Thyroid gland (tissue), 4 donors: ENCODE data around the gene EIF2S2. TPM values are rescaled to one million over a fixed set of nuclear protein-coding genes. Genes with fewer than 3 reads are reported as not detected.
"Not testable (repeated sequence)": the region's sequence is repeated elsewhere in the genome, so short reads cannot be mapped to it uniquely, and the experiment has no call there.

Experiments
- DNase-seq, 2 donors: peaks; one replicate each; pipeline ENCODE4 v3.0.0-alpha.2; 2019
- H3K27ac ChIP-seq, 3 donors: fragments of 200-600 bp; sonication (generic); 1 replicate in 2 of 3; 2 replicates in 1 of 3; pipeline ENCODE4 v1.5.1; 2016 to 2019; ENCODE audit warnings: mild to moderate bottlenecking in 1 of 3, moderate library complexity in 1 of 3
- H3K27me3 ChIP-seq: fragments of 200-600 bp; sonication (generic); one replicate; pipeline ENCODE4 v1.5.1; 2019
- H3K36me3 ChIP-seq, 2 donors: fragments of 200-600 bp; sonication (generic); one replicate each; pipeline ENCODE4 v1.5.1; 2016 to 2019
- H3K4me1 ChIP-seq, 2 donors: fragments of 200-600 bp; sonication (generic); one replicate each; pipeline ENCODE4 v1.5.1; 2017 to 2019
- H3K4me3 ChIP-seq, 3 donors: fragments of 200-600 bp; sonication (generic); replicated peaks in 1 of 3; 1 replicate in 2 of 3; 2 replicates in 1 of 3; pipeline ENCODE4 v1.5.1; 2016; ENCODE audit warnings: mild to moderate bottlenecking in 1 of 3
- H3K9me3 ChIP-seq: fragments of 200-600 bp; sonication (generic); one replicate; pipeline ENCODE4 v1.5.1; 2017
- CTCF ChIP-seq, 6 experiments: fragments of 200-600 bp in 3 of 6; fragments of 450-650 bp in 3 of 6; sonication (generic) in 3 of 6; IDR thresholded peaks; one replicate each; pipeline ENCODE4 v1.5.1; 2016 to 2019; ENCODE audit warnings: antibody characterized with exemption in 6 of 6, mild to moderate bottlenecking in 2 of 6, inconsistent platforms in 1 of 6, moderate library complexity in 1 of 6
- POLR2A ChIP-seq, 2 donors: fragments of 450-650 bp; IDR thresholded peaks; one replicate each; pipeline ENCODE4 v1.6.1; 2017; ENCODE audit warnings: antibody characterized with exemption in 2 of 2, mild to moderate bottlenecking in 2 of 2, moderate library complexity in 1 of 2
- WGBS, 2 donors: methylation state at CpG; one replicate each; pipeline ENCODE4 v1.1.5; 2017; 5-methylcytosine and 5-hydroxymethylcytosine counted together
- intact Hi-C: fragments of 100-400 bp; cut with DNase I; formaldehyde crosslinking; loops from one replicate; pipeline ENCODE4 v1.15.1; 2023
- total RNA-seq, 4 donors: library from RNA; depleted of rRNA; stranded (reverse); fragments of >200 nt; gene quantifications; one replicate each; pipeline ENCODE4 v1.2.3, GENCODE V29; 2016

Gene EIF2S2
- total RNA-seq, 4 donors from 2014 or later, result 34.1 to 50.5 (median 42.6) TPM

DNA sequence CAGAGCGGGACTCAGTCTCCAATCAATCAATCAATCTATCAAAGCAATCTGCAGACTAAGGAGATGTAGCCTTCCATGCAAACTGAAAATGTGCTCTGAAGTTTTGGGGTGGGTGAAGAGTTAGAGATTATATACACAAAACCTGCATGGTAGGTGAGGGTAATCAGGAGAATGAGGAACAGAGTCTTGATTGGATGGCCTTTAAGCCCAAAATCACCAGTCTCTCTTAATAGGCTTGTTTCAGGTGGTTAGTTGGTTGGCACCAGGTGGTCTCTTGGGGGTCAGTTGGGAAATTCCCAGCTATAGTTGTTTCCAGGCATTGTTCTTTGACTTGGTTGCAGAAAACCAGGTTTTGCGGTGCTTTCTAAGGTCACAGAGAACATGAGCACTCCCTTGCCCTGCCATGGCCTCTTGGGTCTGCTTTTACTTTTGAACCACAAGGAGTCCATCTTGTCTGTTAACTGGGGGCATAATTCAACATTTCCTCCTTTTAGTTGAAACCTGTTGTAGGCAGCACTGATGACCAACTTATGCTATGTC lies 33.3 kb upstream of the EIF2S2 start:
- WGBS, 2 donors, result 86 to 90% methylated on average over 2 of the region's 2 CpGs
- intact Hi-C loops, result no loop called here
- Histone ChIP-seq H3K4me1 (no peaks in the 10 kb centered on the region), H3K27ac (no peak overlapping the region), H3K36me3 (no peaks in the 10 kb centered on the region), H3K9me3 (no peaks in the 10 kb centered on the region), H3K4me3 (no peak overlapping the region), H3K27me3 (no peaks in the 10 kb centered on the region)
- TF ChIP-seq POLR2A (IDR thresholded peaks at IDR 0.05), result no peak
- no peak for TF ChIP-seq CTCF (IDR thresholded peaks at IDR 0.05)
- no peak for DNase-seq

DNA sequence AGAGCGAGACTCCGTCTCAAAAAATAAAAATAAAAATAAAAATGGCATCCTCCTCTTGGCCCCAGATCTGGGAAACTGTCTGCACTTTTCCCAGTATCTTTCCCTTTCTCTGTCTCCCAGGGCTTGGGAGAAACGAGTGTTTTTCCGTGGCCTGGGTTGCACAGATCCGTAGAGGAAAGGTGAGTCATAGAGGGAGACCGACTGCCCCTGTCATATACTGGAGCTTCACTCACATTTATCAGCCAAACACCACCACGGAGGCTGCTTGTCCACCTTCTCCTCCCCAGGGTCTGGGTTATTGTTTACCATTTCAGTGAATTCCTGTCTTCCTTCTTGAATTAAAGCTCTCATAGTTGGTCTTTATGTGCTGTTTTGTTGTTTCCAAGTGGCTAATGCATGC lies 31.9 kb upstream of the EIF2S2 start:
- Histone ChIP-seq H3K27me3 (no peaks in the 10 kb centered on the region), H3K4me3 (no peak overlapping the region), H3K4me1 (no peaks in the 10 kb centered on the region), H3K27ac (no peak overlapping the region), H3K36me3 (no peaks in the 10 kb centered on the region), H3K9me3 (no peaks in the 10 kb centered on the region)
- no peak for DNase-seq
- intact Hi-C loops, result no loop called here
- 73 to 75% methylated on average over 7 of the region's 7 CpGs for WGBS, 2 donors
- TF ChIP-seq POLR2A (IDR thresholded peaks at IDR 0.05) (no peak), CTCF (IDR thresholded peaks at IDR 0.05) (no peak)

DNA sequence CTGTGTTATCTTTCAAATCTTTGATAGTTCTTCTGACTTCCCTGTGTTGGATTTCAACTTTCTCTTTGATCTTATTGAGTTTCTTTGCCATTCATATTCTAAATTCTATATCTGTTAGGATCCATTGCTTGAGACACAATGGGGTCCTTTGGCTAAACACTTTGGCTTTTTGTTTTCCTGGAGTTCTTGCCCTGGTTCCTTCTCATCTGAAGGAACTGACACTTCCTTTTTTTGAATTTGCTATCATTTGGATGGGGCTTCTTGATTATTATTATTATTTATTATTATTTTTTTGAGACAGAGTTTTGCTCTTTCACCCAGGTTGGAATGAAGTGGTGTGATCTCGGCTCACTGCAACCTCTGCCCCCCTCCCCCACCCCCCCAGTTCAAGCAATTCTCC lies 30.1 kb upstream of the EIF2S2 start:
- TF ChIP-seq POLR2A (IDR thresholded peaks at IDR 0.05) (no peak), CTCF (IDR thresholded peaks at IDR 0.05) (no peak)
- H3K9me3 ChIP-seq, result no peaks in the 10 kb centered on the region
- H3K27ac ChIP-seq, result no peak overlapping the region
- intact Hi-C loops, result no loop called here
- H3K36me3 ChIP-seq, result no peaks in the 10 kb centered on the region
- no peak overlapping the region for H3K4me3 ChIP-seq
- WGBS, 2 donors, result 77 to 95% methylated on average over 1 of the region's 1 CpG
- DNase-seq, result no peak
- H3K27me3 ChIP-seq, result no peaks in the 10 kb centered on the region
- H3K4me1 ChIP-seq, result no peaks in the 10 kb centered on the region

DNA sequence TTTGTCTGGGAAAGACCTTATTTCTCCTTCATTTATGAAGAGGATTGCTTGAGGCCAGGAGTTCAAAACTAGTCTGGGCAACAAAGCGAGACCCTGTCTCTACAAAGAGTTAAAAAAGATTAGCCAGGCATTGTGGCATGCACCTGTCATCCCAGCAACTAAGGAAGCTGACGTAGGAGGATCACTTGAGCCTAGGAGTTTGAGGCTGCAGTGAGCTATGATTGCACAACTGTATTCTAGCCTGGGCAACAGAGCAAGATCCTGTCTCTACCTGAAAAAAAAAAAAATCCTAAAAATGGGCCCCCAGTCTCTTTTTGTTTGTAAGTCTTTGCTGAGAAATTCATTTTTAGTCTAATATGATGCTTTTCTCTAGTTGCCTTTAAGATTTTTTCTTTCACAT lies 29.2 kb upstream of the EIF2S2 start:
- Histone ChIP-seq H3K9me3 (no peaks in the 10 kb centered on the region), H3K36me3 (no peaks in the 10 kb centered on the region), H3K27me3 (no peaks in the 10 kb centered on the region), H3K4me1 (no peaks in the 10 kb centered on the region), H3K4me3 (no peak overlapping the region), H3K27ac (no peak overlapping the region)
- intact Hi-C loops, result no loop called here
- no peak for TF ChIP-seq CTCF (IDR thresholded peaks at IDR 0.05)
- no peak for TF ChIP-seq POLR2A (IDR thresholded peaks at IDR 0.05)
- WGBS, 2 donors, result 88 to 91% methylated on average over 2 of the region's 2 CpGs
- no peak for DNase-seq

- WGBS, 2 donors, result 90 to 91% methylated on average over 11 of the region's 11 CpGs
- not testable (repeated sequence) for H3K9me3 ChIP-seq, H3K36me3 ChIP-seq, DNase-seq, H3K4me1 ChIP-seq, H3K4me3 ChIP-seq, H3K27ac ChIP-seq, H3K27me3 ChIP-seq
- intact Hi-C loops, result loop anchor here (10.0 kb wide), 1 partner anchor 671 kb away; no protein-coding TSS in a partner anchor
Measured at GRCh38 chr20:34135525-34136275, 23.7 kb upstream of the EIF2S2 start.

DNA sequence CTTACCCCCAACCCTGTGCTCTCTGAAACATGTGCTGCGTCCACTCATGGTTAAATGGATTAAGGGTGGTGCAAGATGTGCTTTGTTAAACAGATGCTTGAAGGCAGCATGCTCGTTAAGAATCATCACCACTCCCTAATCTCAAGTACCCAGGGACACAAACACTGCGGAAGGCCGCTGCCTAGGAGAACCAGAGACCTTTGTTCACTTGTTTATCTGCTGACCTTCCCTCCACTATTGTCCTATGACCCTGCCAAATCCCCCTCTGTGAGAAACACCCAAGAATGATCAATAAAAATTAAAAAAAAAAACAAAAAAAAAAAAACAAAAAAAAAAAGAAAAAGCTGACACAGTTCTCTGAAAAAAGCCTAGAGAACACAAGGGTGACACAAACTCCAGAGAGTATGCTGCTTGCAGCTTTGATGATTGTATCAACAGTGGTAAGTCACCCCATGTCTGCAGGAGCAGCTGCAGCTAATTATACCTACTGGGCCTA lies 21.4 kb upstream of the EIF2S2 start:
- not testable (repeated sequence) for H3K27me3 ChIP-seq, H3K4me1 ChIP-seq, H3K4me3 ChIP-seq, DNase-seq, H3K9me3 ChIP-seq, H3K27ac ChIP-seq, H3K36me3 ChIP-seq
- intact Hi-C loops, result loop anchor here (10.0 kb wide), 1 partner anchor 669 kb away; no protein-coding TSS in a partner anchor
- WGBS, 2 donors, result 44 to 75% methylated on average over 2 to 4 of the region's 4 CpGs

- not testable (repeated sequence) for H3K4me1 ChIP-seq, H3K27me3 ChIP-seq, H3K36me3 ChIP-seq, H3K27ac ChIP-seq, H3K4me3 ChIP-seq, DNase-seq, H3K9me3 ChIP-seq
- WGBS, 2 donors, result 85 to 91% methylated on average over 6 to 13 of the region's 21 CpGs
- intact Hi-C loops, result loop anchor here (10.0 kb wide), 1 partner anchor 668 kb away; no protein-coding TSS in a partner anchor
Measured at GRCh38 chr20:34132943-34133342, 20.9 kb upstream of the EIF2S2 start.

DNA sequence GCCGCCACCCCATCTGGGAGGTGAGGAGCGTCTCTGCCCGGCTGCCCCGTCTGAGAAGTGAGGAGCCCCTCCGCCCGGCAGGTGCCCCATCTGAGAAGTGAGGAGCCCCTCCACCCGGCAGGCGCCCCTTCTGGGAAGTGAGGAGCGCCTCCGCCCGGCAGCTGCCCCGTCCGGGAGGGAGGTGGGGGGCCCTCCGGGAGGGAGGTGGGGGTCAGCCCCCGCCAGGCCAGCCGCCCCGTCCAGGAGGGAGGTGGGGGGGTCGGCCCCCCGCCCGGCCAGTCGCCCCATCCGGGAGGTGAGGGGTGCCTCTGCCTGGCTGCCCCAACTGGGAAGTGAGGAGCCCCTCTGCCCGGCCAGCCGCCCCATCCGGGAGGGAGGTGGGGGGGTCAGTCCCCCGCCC lies 20.4 kb upstream of the EIF2S2 start:
- not testable (repeated sequence) for H3K27me3 ChIP-seq, H3K9me3 ChIP-seq, H3K4me1 ChIP-seq, H3K36me3 ChIP-seq, DNase-seq, H3K27ac ChIP-seq, H3K4me3 ChIP-seq
- WGBS, 2 donors, result 88% methylated on average over 6 of the region's 26 CpGs; no CpG with 5 or more reads in 1 of the 2 donors
- intact Hi-C loops, result loop anchor here (10.0 kb wide), 1 partner anchor 668 kb away; no protein-coding TSS in a partner anchor
